Measurements from ENCODE around the gene ATP6V1B1. TPM values are rescaled to one million over a fixed set of nuclear protein-coding genes. Genes with fewer than 3 reads are reported as not detected.

The ATP6V1B1 gene
- total and polyA plus RNA-seq, 10 of the 15 experiments (the other 5 are each of a cell fraction or from before 2014, with no cell fraction given) = not detected

GRCh38 chr2:70992945-70993853, 57.5 kb downstream of the ATP6V1B1 start:
- Histone ChIP-seq H2AFZ (ENCODE audit: control insufficient read depth, low read depth, low read length) (no peak overlapping the region), H3K27me3 (replicated peaks in 1 of 2; ENCODE audit: control insufficient read depth in 2 of 2, insufficient read depth in 2 of 2, low read length in 1 of 2) (no peaks in the 10 kb centered on the region), H3K79me2 (ENCODE audit: control insufficient read depth, insufficient read depth, low read length) (peaks cover 21% of the 10 kb centered on the region), H3K9ac (ENCODE audit: control insufficient read depth, insufficient read depth, low read length) (peak overlapping the region; percentile 81), H3K27ac (ENCODE audit: control insufficient read depth, insufficient read depth) (no peak overlapping the region), H3K9me3 (replicated peaks; ENCODE audit: control insufficient read depth, insufficient read depth, low read length) (no peaks in the 10 kb centered on the region), H4K20me1 (ENCODE audit: control insufficient read depth, insufficient read depth) (no peaks in the 10 kb centered on the region), H3K4me3 (peak overlapping the region; percentile 85), H3K36me3 (ENCODE audit: control insufficient read depth in 2 of 2, insufficient read depth in 2 of 2, low read length in 1 of 2) (peaks cover 3 to 13% of the 10 kb centered on the region in 2 experiments; a peak in 3 of 4 replicates), H3K4me2 (ENCODE audit: control insufficient read depth, insufficient read depth) (peak overlapping the region; percentile 96), H3K4me1 (ENCODE audit: control insufficient read depth, insufficient read depth, low read length) (peaks cover 9% of the 10 kb centered on the region)
- DNase-seq (ENCODE audit: low read depth, low spot score) (no peak), ATAC-seq (no peak), FAIRE-seq (no peak)
- CTCF ChIA-PET = interaction anchor here (0.6 to 2.3 kb wide), 5 partner anchors 8 to 1557 kb away, joined by 3 to 8 read pairs (median 3); no protein-coding TSS in a partner anchor
- POLR2A ChIA-PET = no interaction called here
- WGBS (ENCODE audit: insufficient coverage, insufficient replicate concordance, low lambda C conversion rate, missing lambda C conversion rate) = 84% methylated on average over 12 of the region's 12 CpGs
- RAD21 ChIA-PET (ENCODE audit: unreplicated experiment) = no interaction called here
- in situ Hi-C loops (cut with MboI) = no loop called here
- TSS peak; percentile 60 for BruUV-seq (replicated peaks)
- TF ChIP-seq, protein P1, sequence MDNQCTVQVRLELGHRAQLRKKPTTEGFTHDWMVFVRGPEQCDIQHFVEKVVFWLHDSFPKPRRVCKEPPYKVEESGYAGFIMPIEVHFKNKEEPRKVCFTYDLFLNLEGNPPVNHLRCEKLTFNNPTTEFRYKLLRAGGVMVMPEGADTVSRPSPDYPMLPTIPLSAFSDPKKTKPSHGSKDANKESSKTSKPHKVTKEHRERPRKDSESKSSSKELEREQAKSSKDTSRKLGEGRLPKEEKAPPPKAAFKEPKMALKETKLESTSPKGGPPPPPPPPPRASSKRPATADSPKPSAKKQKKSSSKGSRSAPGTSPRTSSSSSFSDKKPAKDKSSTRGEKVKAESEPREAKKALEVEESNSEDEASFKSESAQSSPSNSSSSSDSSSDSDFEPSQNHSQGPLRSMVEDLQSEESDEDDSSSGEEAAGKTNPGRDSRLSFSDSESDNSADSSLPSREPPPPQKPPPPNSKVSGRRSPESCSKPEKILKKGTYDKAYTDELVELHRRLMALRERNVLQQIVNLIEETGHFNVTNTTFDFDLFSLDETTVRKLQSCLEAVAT (IDR thresholded peaks at IDR 0.05) = peak; percentile 71
- TF ChIP-seq NRF1 (conservative IDR thresholded peaks at IDR 0.05; ENCODE audit: low read depth, low read length) = no peak
- TF ChIP-seq SPI1 (IDR thresholded peaks at IDR 0.05; ENCODE audit: borderline replicate concordance, insufficient read depth, low read depth, low read length) = peak; percentile 45; the same call in 1 of the 2 replicates
- TF ChIP-seq NFYB (IDR thresholded peaks at IDR 0.05; ENCODE audit: insufficient read depth, low read depth, low read length) = no peak
- TF ChIP-seq IRF5 (IDR thresholded peaks at IDR 0.05; ENCODE audit: borderline replicate concordance) = no peak
- no peak for TF ChIP-seq KAT2A (conservative IDR thresholded peaks at IDR 0.05; ENCODE audit: control insufficient read depth, low read depth, low read length)
- intact Hi-C loops (cut with micrococcal nuclease; ENCODE audit: unreplicated experiment) = no loop called here
- SMC1A ChIA-PET (ENCODE audit: uncharacterized antibody, unreplicated experiment) = interaction anchor here (0.8 to 1.0 kb wide), 2 partner anchors 67 to 107 kb away, joined by 4 read pairs; no protein-coding TSS in a partner anchor

All from GM12878 (cell line).